Keratinocyte (primary cell): ENCODE results near the gene RGL3. TPM values are rescaled to one million over a fixed set of nuclear protein-coding genes. Genes with fewer than 3 reads are reported as not detected.

Source experiments
- DNase-seq: peaks from one replicate; pipeline ENCODE4 v3.0.0-alpha.2; 2011; ENCODE audit warnings: low read depth, missing footprints, low spot score
- FAIRE-seq: peaks from 2 replicates; lab custom pipeline; 2011; peaks lifted over from hg19 to GRCh38; lab: Jason Lieb, UNC
- H2AFZ ChIP-seq: 2 replicates; pipeline ENCODE4 v1.6.0; 2012; ENCODE audit warnings: low read length, control low read depth, inconsistent platforms; ENCODE audit not compliant: control insufficient read depth
- H3K27ac ChIP-seq: 2 replicates; pipeline ENCODE4 v1.5.1; 2011; ENCODE audit warnings: low read length; ENCODE audit not compliant: control insufficient read depth, insufficient read depth
- H3K27me3 ChIP-seq: 3 replicates; pipeline ENCODE4 v1.6.0; 2011; ENCODE audit warnings: low read length; ENCODE audit not compliant: control insufficient read depth, insufficient read depth; ENCODE audit errors: extremely low read depth
- H3K36me3 ChIP-seq, 2 experiments: 2 replicates in 1 of 2; 3 replicates in 1 of 2; pipeline ENCODE4 v1.5.1; 2011; ENCODE audit warnings: low read length in 2 of 2, mild to moderate bottlenecking in 1 of 2; ENCODE audit not compliant: control insufficient read depth in 2 of 2, insufficient read depth in 2 of 2; ENCODE audit errors: extremely low read depth in 1 of 2
- H3K4me1 ChIP-seq: 3 replicates; pipeline ENCODE4 v1.5.1; 2011; ENCODE audit warnings: low read length; ENCODE audit not compliant: control insufficient read depth, insufficient read depth; ENCODE audit errors: extremely low read depth
- H3K4me2 ChIP-seq: 3 replicates; pipeline ENCODE4 v1.6.0; 2011; ENCODE audit warnings: low read depth, low read length; ENCODE audit not compliant: control insufficient read depth, insufficient read depth; ENCODE audit errors: extremely low read depth
- H3K4me3 ChIP-seq, 3 experiments: fragments of 200-600 bp in 1 of 3; sonication (generic) in 1 of 3; 2 replicates in 2 of 3; 3 replicates in 1 of 3; pipeline ENCODE4 v1.5.1; 2011 to 2016; ENCODE audit warnings: low read length in 3 of 3, mild to moderate bottlenecking in 3 of 3, control low read depth in 2 of 3, inconsistent platforms in 1 of 3, low read depth in 1 of 3, mixed read lengths in 1 of 3, mixed run types in 1 of 3, moderate library complexity in 1 of 3; ENCODE audit not compliant: control insufficient read depth in 2 of 3, insufficient read depth in 2 of 3; ENCODE audit errors: extremely low read depth in 1 of 3
- H3K79me2 ChIP-seq: 2 replicates; pipeline ENCODE4 v1.6.0; 2012; ENCODE audit warnings: low read length; ENCODE audit not compliant: control insufficient read depth, insufficient read depth
- H3K9ac ChIP-seq: 3 replicates; pipeline ENCODE4 v1.6.0; 2011; ENCODE audit warnings: low read length; ENCODE audit not compliant: control insufficient read depth, insufficient read depth; ENCODE audit errors: extremely low read depth
- H3K9me1 ChIP-seq: 3 replicates; pipeline ENCODE4 v1.6.0; 2011; ENCODE audit warnings: low read length; ENCODE audit not compliant: control insufficient read depth, insufficient read depth; ENCODE audit errors: extremely low read depth
- H3K9me3 ChIP-seq: 2 replicates; pipeline ENCODE4 v1.5.1; 2012; ENCODE audit warnings: low read depth, low read length; ENCODE audit not compliant: control insufficient read depth
- H4K20me1 ChIP-seq: 3 replicates; pipeline ENCODE4 v1.6.0; 2011; ENCODE audit warnings: low read length; ENCODE audit not compliant: control insufficient read depth, insufficient read depth; ENCODE audit errors: extremely low read depth
- CTCF ChIP-seq, 3 experiments: IDR thresholded peaks in 1 of 3; conservative IDR thresholded peaks in 1 of 3; optimal IDR thresholded peaks in 1 of 3; 2 replicates in 2 of 3; 3 replicates in 1 of 3; pipeline versions ENCODE3 to v1.5.1; 2011; ENCODE audit warnings: low read length in 3 of 3, mild to moderate bottlenecking in 3 of 3, moderate library complexity in 2 of 3, control low read depth in 1 of 3, inconsistent platforms in 1 of 3; ENCODE audit not compliant: insufficient read depth in 2 of 3; ENCODE audit errors: extremely low read depth in 1 of 3
- EZH2 ChIP-seq: IDR thresholded peaks from one replicate; pipeline ENCODE4 v1.6.1; 2012; ENCODE audit warnings: inconsistent platforms, mild to moderate bottlenecking, low read length, moderate library complexity
- dilution Hi-C: fragments of 300-500 bp; cut with MboI; formaldehyde crosslinking; loops from one replicate; pipeline ENCODE4 v1.7.0; 2020; ENCODE audit warnings: low sequenced_read_pairs; ENCODE audit not compliant: extremely low pct_ligation_motif_present
- polyA plus RNA-seq, 5 experiments: library from polyadenylated mRNA; depleted of rRNA in 3 of 5; stranded (reverse) in 3 of 5; stranded (forward) in 1 of 5; unstranded in 1 of 5; fragments of >200 nt; gene quantifications; 1 replicate in 1 of 5; 2 replicates in 3 of 5; 3 replicates in 1 of 5; pipeline versions ENCODE4 v1.2.1 to v1.2.3, GENCODE V29; 2011 to 2012; ENCODE audit warnings: missing spikeins in 2 of 5, low read depth in 1 of 5, low replicate concordance in 1 of 5

RGL3 gene
- polyA plus RNA-seq, 1 donor (not counting 4 experiments of a cell fraction or from before 2014, with no cell fraction given), result not detected

GRCh38 chr19:11373166-11373884 is 45.8 kb downstream of the RGL3 start:
- no peak overlapping the region for H2AFZ ChIP-seq
- peaks cover 28% of the 10 kb centered on the region for H3K4me1 ChIP-seq
- DNase-seq, result no peak
- dilution Hi-C loops, result no loop called here
- no peak for FAIRE-seq
- H3K27ac ChIP-seq, result no peak overlapping the region
- no peak overlapping the region for H3K4me3 ChIP-seq
- H3K4me2 ChIP-seq, result no peak overlapping the region
- no peak for TF ChIP-seq EZH2
- TF ChIP-seq CTCF (optimal IDR thresholded peaks at IDR 0.05 in 1 of 3, IDR thresholded peaks at IDR 0.05 in 1 of 3, conservative IDR thresholded peaks at IDR 0.05 in 1 of 3; ENCODE audit: extremely low read depth in 1 of 3, insufficient read depth in 2 of 3, low read length in 3 of 3), result no peak
- H3K9me3 ChIP-seq, result no peaks in the 10 kb centered on the region
- H3K9me1 ChIP-seq, result peaks cover 6% of the 10 kb centered on the region
- H3K36me3 ChIP-seq, result no peaks in the 10 kb centered on the region
- no peak overlapping the region for H3K9ac ChIP-seq
- no peaks in the 10 kb centered on the region for H3K27me3 ChIP-seq
- H4K20me1 ChIP-seq, result no peaks in the 10 kb centered on the region
- H3K79me2 ChIP-seq, result peaks cover 4% of the 10 kb centered on the region

GRCh38 chr19:11370744-11371143 is 48.4 kb downstream of the RGL3 start:
- H3K4me3 ChIP-seq, result no peak overlapping the region
- no peaks in the 10 kb centered on the region for H3K36me3 ChIP-seq
- H3K9ac ChIP-seq, result no peak overlapping the region
- TF ChIP-seq CTCF (optimal IDR thresholded peaks at IDR 0.05 in 1 of 3, IDR thresholded peaks at IDR 0.05 in 1 of 3, conservative IDR thresholded peaks at IDR 0.05 in 1 of 3; ENCODE audit: extremely low read depth in 1 of 3, insufficient read depth in 2 of 3, low read length in 3 of 3) (no peak), EZH2 (no peak)
- DNase-seq, result no peak
- peaks cover 3% of the 10 kb centered on the region for H3K79me2 ChIP-seq
- H3K9me1 ChIP-seq, result no peaks in the 10 kb centered on the region
- H3K4me2 ChIP-seq, result no peak overlapping the region
- dilution Hi-C loops, result no loop called here
- no peak overlapping the region for H2AFZ ChIP-seq
- no peak overlapping the region for H3K27ac ChIP-seq
- H4K20me1 ChIP-seq, result no peaks in the 10 kb centered on the region
- H3K9me3 ChIP-seq, result no peaks in the 10 kb centered on the region
- FAIRE-seq, result no peak
- no peaks in the 10 kb centered on the region for H3K27me3 ChIP-seq
- peaks cover 9% of the 10 kb centered on the region for H3K4me1 ChIP-seq
